Muscle layer of duodenum (tissue), 2 donors: ENCODE measurements around the gene EPHB1.

Experiments used
- H3K27ac ChIP-seq: one replicate; pipeline ENCODE4 v1.7.0; 2013; ENCODE audit warnings: mild to moderate bottlenecking, low read length
- H3K27me3 ChIP-seq: one replicate; pipeline ENCODE4 v1.7.0; 2013; ENCODE audit warnings: low read depth, mild to moderate bottlenecking, control low read depth, low read length
- H3K36me3 ChIP-seq, 2 donors: one replicate each; pipeline ENCODE4 v1.7.0; 2013; ENCODE audit warnings: low read length in 2 of 2, control low read depth in 1 of 2, mild to moderate bottlenecking in 1 of 2; ENCODE audit not compliant: insufficient read depth in 2 of 2, control insufficient read depth in 1 of 2
- H3K4me1 ChIP-seq, 2 donors: one replicate each; pipeline ENCODE4 v1.7.0; 2013; ENCODE audit warnings: low read length in 2 of 2, mild to moderate bottlenecking in 2 of 2, control low read depth in 1 of 2, moderate library complexity in 1 of 2; ENCODE audit not compliant: insufficient read depth in 2 of 2, control insufficient read depth in 1 of 2
- H3K4me3 ChIP-seq, 2 donors: one replicate each; pipeline ENCODE4 v1.7.0; 2013; ENCODE audit warnings: low read length in 2 of 2, low read depth in 1 of 2, mild to moderate bottlenecking in 1 of 2
- H3K9me3 ChIP-seq, 2 donors: one replicate each; pipeline ENCODE4 v1.7.0; 2013; ENCODE audit warnings: low read length in 2 of 2, control low read depth in 1 of 2, mild to moderate bottlenecking in 1 of 2; ENCODE audit not compliant: control insufficient read depth in 1 of 2
- donor health status: healthy.

EPHB1 gene

DNA sequence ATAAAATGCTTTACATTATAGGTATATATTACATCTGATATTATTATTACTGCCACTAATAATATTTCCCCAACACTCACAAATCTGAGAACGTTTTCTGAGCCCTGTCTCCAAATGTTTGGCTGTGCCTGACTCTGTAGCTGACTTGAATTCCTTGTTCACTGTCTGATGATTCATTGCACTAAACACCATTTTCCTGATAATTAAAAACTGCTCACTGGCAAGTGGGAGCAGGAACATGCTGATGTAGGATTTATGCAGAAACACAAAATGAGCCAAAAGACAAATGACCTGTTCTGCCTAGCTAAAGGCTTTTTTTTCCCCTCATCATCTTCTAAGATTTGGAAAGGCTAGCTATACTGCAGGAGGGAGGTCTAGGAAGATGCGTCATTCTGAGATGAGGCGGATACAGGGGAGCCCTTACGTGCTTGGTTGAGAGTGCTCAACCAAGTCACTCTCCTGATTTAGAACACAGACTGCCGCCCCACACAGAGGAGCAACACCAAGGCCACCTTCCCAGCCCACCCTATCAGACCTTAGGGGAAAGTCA is 380.7 kb downstream of the EPHB1 start:
- H3K36me3 ChIP-seq: no peaks in the 10 kb centered on the region
- H3K4me3 ChIP-seq: no peak overlapping the region
- no peaks in the 10 kb centered on the region for H3K4me1 ChIP-seq
- no peak overlapping the region for H3K27ac ChIP-seq
- no peaks in the 10 kb centered on the region for H3K27me3 ChIP-seq
- H3K9me3 ChIP-seq: no peaks in the 10 kb centered on the region

GRCh38 chr3:135176881-135177280 is 381.8 kb downstream of the EPHB1 start:
- H3K9me3 ChIP-seq: no peaks in the 10 kb centered on the region
- no peaks in the 10 kb centered on the region for H3K27me3 ChIP-seq
- H3K4me1 ChIP-seq: no peaks in the 10 kb centered on the region
- no peak overlapping the region for H3K27ac ChIP-seq
- no peak overlapping the region for H3K4me3 ChIP-seq
- no peaks in the 10 kb centered on the region for H3K36me3 ChIP-seq

DNA sequence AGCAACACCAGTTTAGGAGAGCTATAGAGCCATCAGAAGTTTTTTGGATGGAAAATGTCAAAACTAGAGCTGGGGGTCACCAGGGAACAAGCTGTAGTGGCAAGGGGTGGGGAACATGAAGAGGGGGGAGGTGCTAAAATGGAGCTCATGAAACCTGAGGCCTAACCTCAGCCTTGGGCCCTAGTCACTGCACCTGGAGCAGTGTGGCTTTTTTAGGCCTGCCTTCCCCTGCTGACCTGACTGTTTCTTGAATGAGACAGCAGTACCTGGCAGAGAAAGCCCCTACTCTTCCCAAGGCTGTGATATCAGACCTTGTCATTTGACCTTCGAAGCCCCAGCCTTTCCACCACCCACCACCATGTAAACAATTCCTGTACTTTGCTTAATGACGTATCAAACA is 383.5 kb downstream of the EPHB1 start:
- Histone ChIP-seq H3K9me3 (no peaks in the 10 kb centered on the region), H3K36me3 (no peaks in the 10 kb centered on the region), H3K27ac (no peak overlapping the region), H3K4me3 (no peak overlapping the region), H3K27me3 (no peaks in the 10 kb centered on the region), H3K4me1 (no peaks in the 10 kb centered on the region)

DNA sequence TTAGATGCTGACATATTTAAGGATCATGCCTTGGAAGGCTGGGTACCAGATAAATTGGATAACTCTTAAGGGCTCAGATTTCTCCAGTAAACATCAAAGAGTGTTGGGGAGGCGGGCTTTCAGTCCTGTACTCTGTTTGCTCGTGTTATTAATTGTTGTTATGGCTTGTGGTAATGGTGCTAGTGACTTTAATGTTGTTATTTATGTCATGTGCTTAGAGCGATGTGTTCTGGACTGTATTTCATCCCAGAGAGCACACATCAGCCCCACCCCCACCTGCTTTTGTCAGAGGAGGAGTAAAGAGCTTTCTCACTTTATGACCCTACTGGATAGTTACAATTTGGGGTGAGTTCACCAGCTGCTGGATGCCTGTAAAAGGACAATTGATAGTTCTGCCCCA is 386.3 kb downstream of the EPHB1 start:
- no peak overlapping the region for H3K4me3 ChIP-seq
- H3K27ac ChIP-seq: no peak overlapping the region
- H3K27me3 ChIP-seq: no peaks in the 10 kb centered on the region
- no peaks in the 10 kb centered on the region for H3K4me1 ChIP-seq
- H3K9me3 ChIP-seq: no peaks in the 10 kb centered on the region
- H3K36me3 ChIP-seq: no peaks in the 10 kb centered on the region

- no peaks in the 10 kb centered on the region for H3K4me1 ChIP-seq
- H3K36me3 ChIP-seq: no peaks in the 10 kb centered on the region
- H3K27ac ChIP-seq: no peak overlapping the region
- no peaks in the 10 kb centered on the region for H3K9me3 ChIP-seq
- no peaks in the 10 kb centered on the region for H3K27me3 ChIP-seq
- H3K4me3 ChIP-seq: no peak overlapping the region
Measured at GRCh38 chr3:135182364-135182998, 387.4 kb downstream of the EPHB1 start.

DNA sequence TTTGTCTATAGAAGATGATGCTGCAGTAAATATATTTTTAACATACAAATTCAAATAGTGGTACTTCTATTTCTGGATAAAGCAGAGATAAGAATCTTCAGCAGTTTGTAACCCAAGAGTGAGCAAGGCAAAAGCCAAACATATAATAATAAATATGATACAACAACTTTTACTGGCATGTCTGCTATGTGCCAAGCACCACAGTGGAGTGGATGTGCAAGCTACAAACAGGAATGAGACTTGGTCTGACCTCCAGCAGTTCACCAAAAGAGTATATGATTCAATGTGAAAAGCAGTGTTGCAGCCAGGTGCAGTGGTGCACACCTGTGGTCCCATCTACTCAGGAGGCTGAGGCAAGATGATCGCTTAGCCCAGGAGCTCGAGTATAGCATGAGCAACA is 395.6 kb downstream of the EPHB1 start:
- Histone ChIP-seq H3K9me3 (no peaks in the 10 kb centered on the region), H3K27ac (no peak overlapping the region), H3K4me1 (no peaks in the 10 kb centered on the region), H3K4me3 (no peak overlapping the region), H3K27me3 (no peaks in the 10 kb centered on the region), H3K36me3 (no peaks in the 10 kb centered on the region)

DNA sequence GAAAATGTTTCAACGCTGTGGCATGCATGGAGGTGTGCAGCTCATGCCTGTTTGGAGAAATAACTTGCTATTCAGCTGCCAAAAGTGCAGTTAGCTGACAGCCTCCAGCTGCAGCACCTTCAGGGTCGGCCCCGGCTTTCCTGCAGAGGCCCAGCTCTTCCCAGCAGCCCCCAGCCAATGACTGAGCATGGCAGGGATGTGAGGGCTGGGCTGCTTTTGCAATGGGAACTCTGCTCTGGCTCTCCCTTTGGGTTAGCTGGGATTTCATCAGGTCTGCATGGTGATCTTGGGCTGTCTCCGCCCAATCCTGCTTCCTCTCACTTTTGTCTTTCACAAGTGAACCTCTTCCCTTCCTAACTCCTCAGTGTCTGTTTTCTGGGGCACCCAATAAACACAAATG is 396.6 kb downstream of the EPHB1 start:
- Histone ChIP-seq H3K9me3 (no peaks in the 10 kb centered on the region), H3K4me1 (no peaks in the 10 kb centered on the region), H3K36me3 (no peaks in the 10 kb centered on the region), H3K4me3 (no peak overlapping the region), H3K27me3 (no peaks in the 10 kb centered on the region), H3K27ac (no peak overlapping the region)

DNA sequence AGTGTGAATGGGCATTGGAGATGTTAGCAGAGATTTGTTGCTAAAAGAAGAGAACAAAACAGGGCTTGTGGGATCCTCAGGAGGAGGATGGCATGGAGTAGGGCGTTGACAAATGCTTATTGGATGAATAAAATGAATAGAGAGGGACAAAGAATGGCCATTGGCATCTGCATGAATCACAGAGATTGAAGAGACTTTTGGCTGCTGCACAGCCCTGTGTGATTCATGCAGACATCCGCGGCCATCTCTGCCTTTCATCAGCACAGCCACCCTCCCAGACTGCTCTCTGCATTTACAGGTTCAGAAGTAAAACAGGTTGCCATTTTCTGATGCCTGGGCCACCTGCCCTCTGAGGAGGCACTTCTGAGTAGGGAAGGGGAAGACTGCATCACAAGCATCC is 397.9 kb downstream of the EPHB1 start:
- Histone ChIP-seq H3K27me3 (no peaks in the 10 kb centered on the region), H3K4me1 (no peaks in the 10 kb centered on the region), H3K9me3 (no peaks in the 10 kb centered on the region), H3K36me3 (no peaks in the 10 kb centered on the region), H3K27ac (no peak overlapping the region), H3K4me3 (no peak overlapping the region)

DNA sequence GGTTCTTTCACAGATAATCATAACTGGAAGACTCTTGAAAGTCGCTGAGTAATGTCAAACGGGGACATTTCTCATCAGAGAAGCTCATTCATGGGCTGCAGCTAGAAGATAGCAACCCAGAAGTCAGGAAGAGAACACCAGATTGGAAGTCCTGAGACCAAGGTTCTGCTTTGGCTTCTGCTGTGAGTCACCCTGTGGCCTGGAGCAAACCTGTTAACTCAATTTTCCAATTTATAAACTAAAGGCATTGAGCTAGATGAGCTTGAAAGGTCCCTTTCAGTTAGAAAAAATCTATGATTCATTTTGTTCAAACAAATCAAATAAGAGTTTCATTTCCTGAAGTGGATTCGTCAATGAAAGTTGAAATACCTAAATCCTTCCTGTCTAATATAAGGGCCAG is 402.2 kb downstream of the EPHB1 start:
- Histone ChIP-seq H3K4me1 (no peaks in the 10 kb centered on the region), H3K4me3 (no peak overlapping the region), H3K27ac (no peak overlapping the region), H3K27me3 (no peaks in the 10 kb centered on the region), H3K9me3 (no peaks in the 10 kb centered on the region), H3K36me3 (no peaks in the 10 kb centered on the region)

GRCh38 chr3:135197856-135198255 is 402.8 kb downstream of the EPHB1 start:
- no peak overlapping the region for H3K4me3 ChIP-seq
- H3K27me3 ChIP-seq: no peaks in the 10 kb centered on the region
- no peaks in the 10 kb centered on the region for H3K4me1 ChIP-seq
- H3K9me3 ChIP-seq: no peaks in the 10 kb centered on the region
- H3K27ac ChIP-seq: no peak overlapping the region
- H3K36me3 ChIP-seq: no peaks in the 10 kb centered on the region

- Histone ChIP-seq H3K27ac (no peak overlapping the region), H3K27me3 (no peaks in the 10 kb centered on the region), H3K36me3 (no peaks in the 10 kb centered on the region), H3K4me1 (no peaks in the 10 kb centered on the region), H3K4me3 (no peak overlapping the region), H3K9me3 (no peaks in the 10 kb centered on the region)
Measured at GRCh38 chr3:135199137-135199536, 404.1 kb downstream of the EPHB1 start.

DNA sequence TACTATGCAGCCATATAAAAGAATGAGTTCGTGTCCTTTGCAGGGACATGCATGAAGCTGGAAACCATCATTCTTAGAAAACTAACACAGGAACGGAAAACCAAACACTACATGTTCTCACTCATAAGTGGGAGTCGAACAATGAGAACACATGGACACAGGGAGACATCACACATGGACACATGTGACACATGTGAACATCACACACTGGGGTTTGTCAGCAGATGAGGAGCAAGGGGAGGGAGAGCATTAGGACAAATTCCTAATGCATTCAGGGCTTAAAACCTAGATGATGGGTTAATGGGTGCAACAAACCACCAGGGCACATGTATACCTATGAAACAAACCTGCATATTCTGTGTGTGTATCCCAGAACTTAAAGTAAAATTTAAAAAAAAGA is 408.0 kb downstream of the EPHB1 start:
- no peak overlapping the region for H3K4me3 ChIP-seq
- H3K4me1 ChIP-seq: no peaks in the 10 kb centered on the region
- no peaks in the 10 kb centered on the region for H3K36me3 ChIP-seq
- H3K9me3 ChIP-seq: no peaks in the 10 kb centered on the region
- H3K27me3 ChIP-seq: no peaks in the 10 kb centered on the region
- H3K27ac ChIP-seq: no peak overlapping the region
